Activated T-cell treated with anti-CD3 and anti-CD28 coated beads for 1 hour (primary cell): ENCODE data around the gene PPCS.

Source experiments
- DNase-seq: peaks from one replicate; pipeline ENCODE4 v3.0.0-alpha.2; 2020; ENCODE audit warnings: low read depth

The PPCS gene

DNA sequence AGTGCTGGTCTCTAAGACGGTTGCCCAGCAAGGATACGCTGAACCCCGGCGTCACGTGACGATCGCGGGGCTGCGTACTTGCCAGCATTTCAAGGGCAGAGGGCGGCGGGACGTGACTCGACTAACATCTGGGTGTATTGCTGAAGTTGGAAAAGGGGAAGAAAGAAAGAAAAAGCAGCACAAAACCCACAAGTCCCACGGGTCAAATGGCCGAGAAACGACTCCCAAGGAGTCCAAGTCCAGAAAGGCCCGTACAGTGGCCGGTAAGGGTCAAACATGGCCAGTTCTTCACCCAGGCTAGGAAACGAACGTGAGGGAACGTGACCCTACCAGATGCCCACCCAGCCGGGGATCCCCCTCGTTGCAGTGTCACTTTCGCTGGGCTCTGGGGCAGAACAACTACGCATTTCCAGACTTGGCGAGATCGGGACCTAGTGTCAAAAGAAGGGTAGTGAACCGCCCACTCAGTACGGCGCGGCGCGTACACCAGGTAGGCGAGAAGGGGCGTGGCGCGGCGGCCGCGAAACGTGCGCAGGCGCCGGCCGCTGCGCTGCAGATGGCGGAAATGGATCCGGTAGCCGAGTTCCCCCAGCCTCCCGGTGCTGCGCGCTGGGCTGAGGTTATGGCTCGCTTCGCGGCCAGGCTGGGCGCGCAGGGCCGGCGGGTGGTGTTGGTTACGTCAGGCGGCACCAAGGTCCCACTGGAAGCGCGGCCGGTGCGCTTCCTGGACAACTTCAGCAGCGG, at the start of gene PPCS, which contains the start of gene ZMYND12:
TSS of gene PPCS (plus strand) at position 534 of the 744 bp plus-strand sequence. CDS start at position 557, 23 bp downstream.
TSS of gene ZMYND12 (minus strand) at position 13 of the 744 bp plus-strand sequence. CDS start 25 bp downstream, outside the sequence.
- peak; percentile 85 for DNase-seq

DNA sequence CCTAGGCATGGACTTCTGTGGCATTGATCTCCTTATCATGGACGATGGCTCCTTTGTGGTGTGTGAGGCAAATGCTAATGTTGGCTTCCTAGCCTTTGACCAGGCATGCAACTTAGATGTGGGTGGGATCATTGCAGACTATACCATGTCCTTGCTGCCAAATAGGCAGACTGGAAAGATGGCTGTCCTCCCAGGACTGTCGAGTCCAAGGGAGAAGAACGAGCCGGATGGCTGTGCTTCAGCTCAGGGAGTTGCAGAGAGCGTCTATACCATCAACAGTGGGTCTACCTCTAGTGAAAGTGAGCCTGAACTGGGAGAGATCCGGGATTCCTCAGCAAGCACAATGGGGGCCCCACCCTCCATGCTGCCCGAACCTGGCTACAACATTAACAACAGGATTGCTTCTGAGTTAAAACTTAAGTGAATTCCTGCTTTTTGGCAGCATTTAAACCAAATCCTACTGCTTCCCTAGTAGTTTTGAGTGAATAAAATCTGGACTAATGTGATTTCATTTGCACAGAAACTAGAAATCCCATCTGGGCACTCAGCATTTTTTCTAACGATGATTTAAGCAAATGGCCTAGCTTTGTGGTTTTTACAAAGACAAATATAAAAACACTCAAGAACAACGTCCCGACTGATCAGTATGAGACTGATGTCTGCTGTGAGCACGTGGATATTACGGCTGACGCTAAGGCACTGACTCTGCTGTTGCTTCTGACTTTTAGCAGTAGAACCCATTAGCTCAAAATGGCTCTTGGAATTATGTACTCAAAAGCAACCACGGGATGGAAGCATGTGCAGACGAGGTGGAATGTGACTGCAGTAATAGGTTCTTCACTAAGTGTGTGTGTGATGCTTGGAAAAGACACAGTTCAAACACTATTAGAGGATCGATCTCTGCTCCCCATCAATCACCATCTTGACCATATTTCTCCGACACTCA, 41.5 kb upstream of the PPCS start:
- DNase-seq = no peak

- DNase-seq = no peak
Observed at GRCh38 chr1:42417166-42417565, 39.2 kb upstream of the PPCS start.

- DNase-seq = no peak
Observed at GRCh38 chr1:42418516-42418915, 37.8 kb upstream of the PPCS start.

GRCh38 chr1:42419126-42419821, 37.1 kb upstream of the PPCS start:
- no peak for DNase-seq

- no peak for DNase-seq
Observed at GRCh38 chr1:42420121-42420520, 36.2 kb upstream of the PPCS start.

GRCh38 chr1:42420911-42421585, 35.3 kb upstream of the PPCS start:
- no peak for DNase-seq

- no peak for DNase-seq
Observed at GRCh38 chr1:42422737-42423136, 33.6 kb upstream of the PPCS start.

DNA sequence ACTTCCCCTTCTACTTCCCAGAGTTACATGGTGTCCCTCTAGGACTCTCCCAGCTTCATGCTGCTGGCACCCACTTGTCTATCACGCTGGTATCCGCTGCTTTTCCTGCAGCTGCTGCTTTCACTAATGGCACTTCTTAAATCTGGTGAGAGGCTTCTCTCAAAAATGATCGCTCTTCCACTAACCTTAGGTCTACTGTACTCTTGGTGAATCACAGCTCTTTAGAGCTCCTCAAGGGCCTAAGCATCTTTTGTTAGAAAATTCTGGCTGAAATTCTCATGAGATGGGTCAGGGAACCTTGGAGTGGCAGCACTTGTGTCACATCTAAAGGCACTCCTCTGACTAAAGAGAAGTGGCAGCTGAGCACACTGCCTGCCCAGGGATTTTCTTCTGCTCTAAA, 32.7 kb upstream of the PPCS start:
- no peak for DNase-seq

- no peak for DNase-seq
Observed at GRCh38 chr1:42424201-42424600, 32.1 kb upstream of the PPCS start.

GRCh38 chr1:42427240-42427639, 29.1 kb upstream of the PPCS start:
- DNase-seq = no peak

DNA sequence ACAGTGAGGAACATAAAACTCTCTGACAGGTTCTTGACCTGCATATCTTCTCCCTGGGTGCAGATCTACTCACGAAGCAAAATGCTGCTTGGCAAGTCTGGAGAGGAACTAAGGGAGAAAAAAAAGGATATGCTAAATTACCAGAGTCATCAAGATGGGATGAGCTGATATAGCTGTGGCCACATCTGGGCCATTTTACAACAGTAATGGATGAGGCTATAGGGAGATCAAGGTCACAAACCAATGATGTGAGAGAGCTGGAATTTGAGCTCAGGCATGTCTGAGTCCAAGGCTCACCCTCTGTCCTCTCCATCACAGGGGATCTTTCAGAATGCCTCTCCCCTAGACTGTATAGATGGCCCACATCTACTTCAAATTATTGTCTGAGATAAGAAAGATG, 26.7 kb upstream of the PPCS start:
- DNase-seq = no peak

GRCh38 chr1:42430286-42431135, 25.8 kb upstream of the PPCS start:
- DNase-seq = no peak

DNA sequence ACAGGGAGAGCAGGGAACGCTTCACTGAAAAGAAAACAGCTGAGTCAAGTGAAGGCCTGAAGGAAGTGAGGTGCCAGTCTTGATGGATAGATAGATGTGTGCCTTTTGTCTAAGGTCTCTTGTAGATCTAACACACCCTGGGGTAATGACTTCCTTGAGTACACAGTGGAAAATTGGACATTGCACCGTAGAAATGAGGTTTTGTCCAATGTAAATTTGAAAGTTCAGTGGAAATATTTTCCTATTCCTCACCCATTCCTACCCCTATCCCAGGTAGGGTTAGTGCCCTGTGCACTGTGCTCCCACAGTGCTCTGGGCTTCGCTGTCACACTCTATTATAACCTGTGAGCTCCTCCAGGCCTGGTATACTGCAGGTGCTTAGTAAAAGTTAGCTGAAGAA, 24.8 kb upstream of the PPCS start:
- no peak for DNase-seq

DNA sequence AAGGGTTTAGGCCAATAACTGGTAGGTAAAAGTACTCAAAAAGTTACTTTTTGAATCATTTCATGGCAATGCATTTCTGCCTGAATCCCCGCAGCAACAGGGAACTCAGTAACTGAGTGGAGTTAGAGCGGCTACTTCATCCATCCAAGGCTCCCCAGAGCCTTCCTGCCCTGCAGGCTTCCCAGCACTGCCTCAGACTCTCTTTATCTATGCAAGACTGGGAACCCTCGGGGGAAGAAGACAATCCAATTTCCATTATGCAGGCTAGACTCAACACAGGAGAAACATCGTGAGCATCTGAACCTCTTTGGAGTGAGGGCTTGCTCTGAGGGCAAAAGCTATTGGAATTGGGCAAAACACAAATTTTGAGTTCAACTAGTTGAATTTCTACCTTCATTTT, 23.6 kb upstream of the PPCS start:
- no peak for DNase-seq

DNA sequence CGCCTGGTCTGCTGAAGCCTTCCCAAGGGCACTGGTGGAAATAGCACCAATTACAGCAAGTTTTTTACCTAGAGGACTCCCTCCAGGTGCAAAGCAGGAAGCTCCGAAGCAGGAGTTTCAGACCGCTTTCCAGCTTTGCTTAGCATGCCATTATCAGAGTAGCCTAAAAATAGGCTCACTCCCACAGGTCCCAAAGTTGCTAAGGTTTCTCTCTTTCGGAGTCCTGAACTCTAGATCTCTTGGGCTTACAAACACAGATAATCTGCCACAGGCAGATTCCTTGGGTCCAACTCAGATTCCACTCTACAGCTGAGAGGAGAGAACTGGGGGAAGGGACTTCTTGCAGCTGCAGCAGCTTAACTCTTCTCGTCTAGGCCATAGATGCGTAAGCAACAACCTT, 23.0 kb upstream of the PPCS start:
- DNase-seq = no peak

DNA sequence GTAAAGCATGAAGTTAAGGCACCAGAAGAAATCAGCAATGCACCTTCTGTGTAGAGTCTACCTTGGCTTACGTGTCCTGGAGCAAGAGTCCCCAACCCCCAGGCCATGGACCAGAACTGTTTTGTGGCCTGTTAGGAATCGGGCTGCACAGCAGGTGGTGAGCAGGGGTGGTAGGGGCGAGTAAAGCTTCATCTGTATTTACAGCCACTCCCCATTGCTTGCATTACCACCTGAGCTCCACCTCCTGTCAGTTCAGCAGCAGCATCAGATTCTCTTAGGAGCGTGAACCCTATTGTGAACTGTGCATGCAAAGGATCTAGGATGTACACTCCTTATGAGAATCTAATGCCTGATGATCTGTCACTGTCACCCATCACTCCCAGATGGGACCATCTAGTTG, 22.0 kb upstream of the PPCS start:
- DNase-seq = no peak

- DNase-seq = no peak
Observed at GRCh38 chr1:42439940-42440339, 16.4 kb upstream of the PPCS start.

DNA sequence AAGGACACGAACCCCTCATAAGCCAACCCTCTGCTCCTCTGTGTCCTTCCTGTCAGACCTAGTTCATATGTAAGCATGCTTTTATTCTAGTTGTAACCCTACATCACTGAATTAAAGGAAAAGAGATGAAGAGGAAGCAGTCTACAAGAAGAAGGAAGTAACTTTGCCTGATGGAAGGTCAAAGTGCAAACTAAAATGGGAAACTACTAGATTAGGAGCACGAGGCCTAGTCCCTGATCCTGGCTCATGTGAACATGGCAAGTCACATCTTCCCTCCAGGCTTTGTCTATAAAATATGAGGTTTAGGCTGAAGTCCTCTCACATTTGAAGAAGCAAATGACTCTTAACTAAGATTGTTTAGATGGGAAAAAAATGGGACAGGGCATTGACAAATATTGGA, 13.7 kb upstream of the PPCS start:
- no peak for DNase-seq

DNA sequence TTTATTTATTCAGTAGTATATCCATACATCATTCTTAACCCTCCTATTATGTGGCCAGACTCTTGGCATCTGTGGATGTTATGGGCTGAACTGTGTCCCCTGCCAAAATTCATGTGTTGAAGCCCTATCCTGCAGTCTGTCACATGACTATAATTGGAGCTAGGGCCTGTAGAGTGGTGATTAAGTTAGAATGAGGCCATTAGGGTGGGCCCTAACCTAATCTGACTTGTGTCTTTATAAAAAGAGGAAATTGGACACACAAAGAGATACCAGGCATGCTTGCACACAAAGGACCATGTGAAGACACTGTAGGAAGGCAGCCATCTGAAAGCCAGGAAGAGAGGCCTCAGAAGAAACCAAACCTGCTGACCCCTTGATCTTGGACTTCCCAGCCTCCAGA, 7.1 kb upstream of the PPCS start:
- no peak for DNase-seq

GRCh38 chr1:42450061-42450460, 6.3 kb upstream of the PPCS start:
- DNase-seq = no peak
